ENCODE results near the gene GDF2.

Gene GDF2

GRCh38 chr10:47311932-47312662 is 10.2 kb upstream of the GDF2 start:
- peak; percentile 3 to 4 for DNase-seq (ENCODE audit: low read depth in 2 of 2)

DNA sequence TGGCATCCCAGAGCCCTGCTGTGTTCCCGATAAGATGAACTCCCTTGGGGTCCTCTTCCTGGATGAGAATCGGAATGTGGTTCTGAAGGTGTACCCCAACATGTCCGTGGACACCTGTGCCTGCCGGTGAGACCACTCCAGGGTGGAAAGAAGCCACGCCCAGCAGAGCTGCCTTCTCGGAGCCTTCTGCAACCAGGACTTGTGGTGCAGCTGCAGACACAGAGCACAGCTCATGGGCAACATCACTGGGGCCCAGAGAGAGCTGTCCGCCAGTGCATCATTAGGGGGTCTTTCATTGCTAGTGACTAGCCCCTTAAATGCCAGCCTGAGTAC is 9.6 kb upstream of the GDF2 start:
- no peak for DNase-seq (ENCODE audit: low read depth in 2 of 2)

GRCh38 chr10:47314416-47314970 is 7.8 kb upstream of the GDF2 start:
- no peak for DNase-seq (ENCODE audit: low read depth in 2 of 2)

- no peak for DNase-seq (ENCODE audit: low read depth in 2 of 2)
Measured at GRCh38 chr10:47315421-47315820, 6.8 kb upstream of the GDF2 start.

DNA sequence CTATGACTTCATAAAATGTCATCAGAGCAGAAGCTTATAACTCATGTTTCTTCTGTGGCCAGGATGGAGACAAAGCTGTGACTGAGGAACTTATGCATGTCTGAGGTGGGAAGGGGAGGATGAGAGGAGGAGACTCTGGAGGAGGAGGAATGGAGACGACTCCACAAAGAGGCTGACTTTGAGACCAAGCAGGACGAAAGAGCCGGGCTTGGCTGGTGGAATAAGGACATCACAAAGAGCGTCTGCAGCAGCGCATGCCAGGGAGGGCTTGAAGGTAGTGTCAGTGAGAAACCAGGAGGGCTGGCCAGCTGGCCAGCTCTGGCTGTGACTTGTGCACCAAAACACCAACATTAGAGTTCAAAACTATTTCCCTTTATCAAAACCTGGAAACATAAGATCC is 6.1 kb upstream of the GDF2 start:
- no peak for DNase-seq (ENCODE audit: low read depth in 2 of 2)

GRCh38 chr10:47317251-47317650 is 5.0 kb upstream of the GDF2 start:
- DNase-seq (ENCODE audit: low read depth in 2 of 2), result no peak

GRCh38 chr10:47318706-47319105 is 3.5 kb upstream of the GDF2 start:
- no peak for DNase-seq (ENCODE audit: low read depth in 2 of 2)

DNA sequence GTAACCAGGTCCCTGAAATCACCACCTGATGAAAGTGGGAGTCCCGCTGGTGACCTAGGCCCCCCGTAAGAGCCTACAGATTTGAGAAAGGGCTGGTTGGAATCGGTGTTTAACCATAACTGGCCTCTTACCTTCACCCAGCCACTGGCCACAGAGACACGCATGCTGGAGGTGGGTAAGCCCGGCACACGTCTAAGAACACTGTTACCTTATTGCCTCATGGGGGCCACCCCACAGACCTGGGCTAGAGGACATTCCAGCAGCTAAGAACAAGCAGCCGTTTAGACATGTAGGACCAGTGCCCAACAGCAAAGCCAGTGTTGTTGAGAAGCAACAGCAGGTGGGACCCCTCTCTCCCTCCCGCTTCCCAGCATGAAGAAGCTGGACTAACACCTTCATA is 2.5 kb upstream of the GDF2 start:
- DNase-seq (ENCODE audit: low read depth in 2 of 2), result no peak

- DNase-seq (ENCODE audit: low read depth in 2 of 2), result no peak
Measured at GRCh38 chr10:47320812-47321211, 1.4 kb upstream of the GDF2 start.

- DNase-seq (ENCODE audit: low read depth in 2 of 2), result no peak
Measured at GRCh38 chr10:47321521-47322195, 596 bp upstream of the GDF2 start.

GRCh38 chr10:47323087-47323486 is 833 bp downstream of the GDF2 start:
- DNase-seq (ENCODE audit: low read depth in 2 of 2), result no peak

- DNase-seq (ENCODE audit: low read depth in 2 of 2), result no peak
Measured at GRCh38 chr10:47323636-47324296, 1.5 kb downstream of the GDF2 start.

- no peak for DNase-seq (ENCODE audit: low read depth in 2 of 2)
Measured at GRCh38 chr10:47325303-47326291, 3.3 kb downstream of the GDF2 start.

DNA sequence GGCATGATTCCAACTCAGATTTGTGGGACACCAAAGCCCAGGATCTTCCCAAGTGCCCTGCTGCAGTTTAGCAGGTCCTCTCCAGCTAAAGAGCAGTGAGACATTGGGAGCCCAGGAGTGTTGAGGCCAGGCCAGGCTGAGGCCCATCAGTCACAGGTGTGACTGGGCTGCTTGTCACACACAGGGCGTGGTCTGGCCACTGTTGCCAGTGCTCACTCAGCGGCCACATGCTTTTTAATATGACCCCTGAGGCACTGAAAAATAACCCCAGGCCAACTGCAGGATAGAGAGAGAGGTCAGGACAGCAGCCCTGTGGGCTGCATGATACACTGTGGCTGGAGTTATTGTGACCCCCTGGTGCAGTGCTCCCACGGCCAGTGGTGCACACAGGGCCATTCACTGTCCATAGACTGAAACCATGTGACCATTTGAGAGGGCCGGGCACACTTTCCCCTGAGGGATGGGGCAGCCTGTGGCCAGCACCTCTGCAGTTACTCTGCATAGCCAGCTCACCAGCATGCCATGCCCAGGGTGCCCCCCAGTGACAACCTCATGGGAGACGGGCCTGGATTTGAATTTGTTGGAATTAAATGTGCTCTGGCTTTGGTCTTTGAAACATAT is 4.2 kb downstream of the GDF2 start:
- no peak for DNase-seq (ENCODE audit: low read depth in 2 of 2)

DNA sequence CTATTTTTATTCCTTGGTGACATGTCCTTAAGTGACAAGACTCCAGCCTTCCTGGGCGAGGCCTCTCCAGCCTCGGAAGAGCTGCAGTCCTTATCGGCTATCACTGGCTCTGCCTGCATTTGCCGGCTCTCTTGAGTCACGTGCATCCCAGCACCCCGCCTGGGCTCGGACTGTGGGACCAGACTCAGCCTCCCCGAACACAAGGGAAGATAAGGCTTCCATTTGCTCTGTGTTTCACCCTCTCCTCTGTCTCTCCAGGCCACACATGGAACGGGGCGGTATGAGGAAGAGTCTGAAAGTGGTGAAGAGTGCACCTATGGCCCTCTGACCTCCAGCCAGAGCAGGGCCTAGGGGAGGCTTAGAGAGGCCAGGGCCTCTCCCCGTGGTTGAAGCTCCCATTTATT is 4.7 kb downstream of the GDF2 start:
- no peak for DNase-seq (ENCODE audit: low read depth in 2 of 2)

- DNase-seq (ENCODE audit: low read depth in 2 of 2), result no peak
Measured at GRCh38 chr10:47329855-47330254, 7.6 kb downstream of the GDF2 start.

- DNase-seq (ENCODE audit: low read depth in 2 of 2), result no peak
Measured at GRCh38 chr10:47330366-47330765, 8.1 kb downstream of the GDF2 start.

DNA sequence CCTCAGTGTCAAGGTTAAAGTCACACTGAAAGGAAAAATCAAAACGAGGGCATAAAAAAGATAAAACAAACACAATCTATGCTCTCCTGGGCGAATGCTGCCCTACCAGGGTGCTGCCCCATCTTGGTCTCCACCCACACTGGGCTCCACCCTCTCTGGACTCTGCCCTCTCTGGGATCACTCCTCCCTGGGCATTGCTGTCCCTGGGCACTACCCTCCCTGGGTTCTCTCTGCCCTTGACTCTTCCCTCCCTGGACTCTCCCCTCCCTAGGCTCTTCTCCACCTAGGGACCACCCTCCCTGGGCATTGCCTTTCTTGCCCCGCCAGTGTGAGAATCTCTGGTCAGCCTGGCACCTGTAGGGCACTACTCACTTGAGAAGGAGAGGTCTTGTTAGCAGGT is 8.6 kb downstream of the GDF2 start:
- no peak for DNase-seq (ENCODE audit: low read depth in 2 of 2)

GRCh38 chr10:47331491-47331890 is 9.2 kb downstream of the GDF2 start:
- no peak for DNase-seq (ENCODE audit: low read depth in 2 of 2)

- no peak for DNase-seq (ENCODE audit: low read depth in 2 of 2)
Measured at GRCh38 chr10:47331954-47332353, 9.7 kb downstream of the GDF2 start.

DNA sequence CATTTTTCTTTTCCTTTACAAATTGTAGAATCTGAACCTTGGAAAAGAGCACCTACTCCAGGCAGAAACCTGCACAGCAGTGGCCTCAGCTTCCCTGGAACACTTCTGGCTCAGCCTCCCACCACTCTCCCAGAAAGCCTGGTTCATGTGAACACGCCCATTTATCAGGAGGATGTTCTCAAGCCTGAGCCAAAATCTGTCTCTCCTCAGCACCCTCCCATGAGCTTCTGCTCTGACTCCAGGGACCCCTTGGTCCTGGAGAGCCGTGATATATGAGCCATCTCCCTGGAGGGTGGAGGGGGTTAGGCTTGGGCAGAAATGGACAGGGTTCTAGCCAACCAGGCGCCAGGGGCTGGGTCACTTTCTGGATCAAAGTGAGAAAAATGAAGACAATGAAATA is 10.1 kb downstream of the GDF2 start:
- DNase-seq (ENCODE audit: low read depth in 2 of 2), result no peak

Measured in fibroblast of skin of left biceps (primary cell).